ENCODE results near the gene ATP11C. TPM values are rescaled to one million over a fixed set of nuclear protein-coding genes. Genes with fewer than 3 reads are reported as not detected.

Gene ATP11C
- total RNA-seq (2014; rRNA removed; shearing (Covaris generic)) (90.7 and 95.6 TPM in 2 replicates), polyA plus RNA-seq (2016; fragmentation: Nextera tagmentation; extraction: Ambion mirVana) (44.0 and 45.7 TPM in 2 replicates)
- long read RNA-seq, partial matches to known transcripts = 8 of 10 reads
- long read RNA-seq, other reads (novel, unspliced or antisense) = 2 of 10 reads

DNA sequence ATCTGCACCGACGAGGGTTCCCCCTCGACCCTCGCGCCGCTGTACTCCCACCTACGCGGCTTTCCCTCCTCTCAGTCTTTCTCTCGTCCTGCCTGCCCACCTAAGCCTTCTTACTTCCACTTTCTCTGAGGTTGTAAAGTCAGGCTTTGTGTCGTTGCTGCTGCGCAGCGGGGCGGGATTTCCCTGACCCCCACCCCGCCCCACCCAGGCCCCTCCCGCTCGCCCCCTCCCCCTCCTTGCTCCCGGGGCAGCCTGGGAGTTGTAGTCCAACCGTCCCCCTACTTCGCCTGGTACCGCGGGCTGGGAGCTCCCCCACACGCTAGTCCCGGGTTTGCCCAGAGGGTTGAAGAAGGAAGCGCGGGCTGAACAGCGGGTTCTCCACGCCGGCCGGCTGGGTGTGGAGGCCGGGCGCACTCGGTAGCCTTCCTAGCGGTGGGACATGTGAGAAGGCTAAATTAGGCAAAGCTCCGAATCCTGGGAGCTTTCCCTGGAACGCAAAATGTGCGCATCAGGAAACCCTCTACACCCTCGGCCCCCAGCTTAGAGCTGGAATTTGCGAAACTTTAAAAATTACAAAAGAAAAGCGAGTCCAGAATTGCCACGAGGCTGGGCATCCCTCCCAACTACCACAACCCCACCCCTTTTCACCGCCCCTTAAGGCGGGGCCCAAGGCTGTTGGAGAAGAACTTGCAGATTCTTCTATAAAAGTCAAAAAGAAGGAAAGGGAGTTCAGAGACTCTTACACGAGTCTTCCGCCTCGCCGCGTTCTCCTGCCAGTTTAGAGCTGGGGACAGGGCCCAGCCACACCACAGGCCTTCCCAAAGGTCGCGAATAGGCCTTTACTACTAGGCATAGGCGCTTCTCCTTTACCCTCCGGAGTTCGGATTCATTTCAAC is at the start of gene ATP11C:
Gene ATP11C, minus strand, starts transcription at position 153 of the 896 bp plus-strand sequence. CDS start 1,011 bp downstream, outside the sequence.
- H3K4me2 ChIP-seq = peak within 1 kb of the TSS; percentile 86
- H3K36me3 ChIP-seq (ENCODE audit: insufficient read depth) = no peaks in the 10 kb centered on the region
- 0 out of 2 replicates have a peak, but pooled peaks cover 9% of the 10 kb centered on the region for H4K20me1 ChIP-seq (replicated peaks; ENCODE audit: insufficient read depth)
- peak within 1 kb of the TSS; percentile 88; the same call in 1 of the 2 replicates for H3K27ac ChIP-seq (ENCODE audit: low read depth)
- DNase-seq (ENCODE audit: low spot score) (peak; percentile 78), ATAC-seq (peak; percentile 83)
- H3F3A ChIP-seq (replicated peaks; ENCODE audit: low read depth) = no peaks in the 10 kb centered on the region
- H3K27ac Mint-ChIP-seq = peak within 1 kb of the TSS; percentile 83
- H3K9me3 Mint-ChIP-seq = no peaks in the 10 kb centered on the region
- H3K4me3 Mint-ChIP-seq = peak within 1 kb of the TSS; percentile 83
- H3K27me3 ChIP-seq (ENCODE audit: insufficient read depth) = peaks cover 3% of the 10 kb centered on the region; the same call in 1 of the 2 replicates
- H3K79me2 ChIP-seq (replicated peaks; ENCODE audit: insufficient read depth) = peaks cover 33% of the 10 kb centered on the region
- no peaks in the 10 kb centered on the region for H3K36me3 Mint-ChIP-seq (ENCODE audit: low read depth)
- H3K27me3 Mint-ChIP-seq (ENCODE audit: insufficient read depth, low read depth, poor library complexity) = peaks cover 6% of the 10 kb centered on the region
- peaks cover 32% of the 10 kb centered on the region for H3K4me1 Mint-ChIP-seq
- no peaks in the 10 kb centered on the region for H3K9me2 ChIP-seq (ENCODE audit: insufficient read depth)
- H3K4me1 ChIP-seq (ENCODE audit: insufficient read depth) = peaks cover 24% of the 10 kb centered on the region
- TF ChIP-seq POLR2AphosphoS5 (IDR thresholded peaks at IDR 0.05; ENCODE audit: low read depth) (peak; percentile 82), JUNB (IDR thresholded peaks at IDR 0.05; ENCODE audit: unreplicated experiment) (no peak), CTCF (conservative IDR thresholded peaks at IDR 0.05; ENCODE audit: low read depth in 2 of 2) (peak in 1 of 2 experiments; percentile 46; a peak in 2 of 4 replicates), ETS1 (IDR thresholded peaks at IDR 0.05) (peak; percentile 11; the same call in 1 of the 2 replicates)
- H2AFZ ChIP-seq = peak within 1 kb of the TSS; percentile 72
- peak within 1 kb of the TSS; percentile 71 for H3K4me3 ChIP-seq

DNA sequence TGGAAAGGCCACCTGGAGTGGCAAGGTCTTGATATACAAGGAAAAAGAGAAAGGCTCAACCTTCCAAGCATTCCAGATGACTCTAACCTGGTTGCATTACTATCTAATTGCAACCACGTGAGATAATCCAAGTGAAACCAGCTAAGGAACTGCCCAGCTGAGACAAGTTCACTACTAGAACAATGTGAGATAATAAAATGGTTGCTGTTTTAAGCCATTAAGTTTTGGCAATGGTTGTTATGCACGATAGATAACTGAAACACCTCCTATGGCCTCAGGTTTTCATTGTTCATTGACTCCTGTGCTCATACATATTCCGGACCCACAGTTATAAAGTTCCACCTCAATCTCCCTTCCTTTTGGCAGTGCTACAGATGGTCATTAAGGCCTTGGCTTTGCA is 41.6 kb upstream of the ATP11C start:
- H3K27ac Mint-ChIP-seq = no peak overlapping the region
- Histone ChIP-seq H3K27ac (ENCODE audit: low read depth) (no peak overlapping the region), H4K20me1 (replicated peaks; ENCODE audit: insufficient read depth) (no peaks in the 10 kb centered on the region), H3K4me3 (no peak overlapping the region), H3K4me1 (ENCODE audit: insufficient read depth) (0 out of 2 replicates have a peak, but pooled peaks cover 3% of the 10 kb centered on the region), H3K79me2 (replicated peaks; ENCODE audit: insufficient read depth) (no peaks in the 10 kb centered on the region), H3F3A (replicated peaks; ENCODE audit: low read depth) (no peaks in the 10 kb centered on the region), H3K9me2 (ENCODE audit: insufficient read depth) (no peaks in the 10 kb centered on the region), H2AFZ (no peak overlapping the region), H3K27me3 (ENCODE audit: insufficient read depth) (no peaks in the 10 kb centered on the region), H3K36me3 (ENCODE audit: insufficient read depth) (no peaks in the 10 kb centered on the region), H3K4me2 (no peak overlapping the region)
- peaks cover 6% of the 10 kb centered on the region; the same call in 2 of the 3 replicates for H3K4me1 Mint-ChIP-seq
- no peak overlapping the region for H3K4me3 Mint-ChIP-seq
- DNase-seq (ENCODE audit: low spot score) (no peak), ATAC-seq (no peak)
- H3K36me3 Mint-ChIP-seq (ENCODE audit: low read depth) = no peaks in the 10 kb centered on the region
- peaks cover 3% of the 10 kb centered on the region; the same call in 1 of the 3 replicates for H3K9me3 Mint-ChIP-seq
- no peaks in the 10 kb centered on the region for H3K27me3 Mint-ChIP-seq (ENCODE audit: insufficient read depth, low read depth, poor library complexity)
- TF ChIP-seq STAT1 (IDR thresholded peaks at IDR 0.05; ENCODE audit: unreplicated experiment) (no peak), JUNB (IDR thresholded peaks at IDR 0.05; ENCODE audit: unreplicated experiment) (no peak), ZNF462 (CRISPR knock-in tag; IDR thresholded peaks at IDR 0.05) (no peak), NANOG (IDR thresholded peaks at IDR 0.05; ENCODE audit: borderline replicate concordance) (no peak), POLR2AphosphoS5 (IDR thresholded peaks at IDR 0.05; ENCODE audit: low read depth) (no peak), CREB1 (CRISPR knock-in tag; IDR thresholded peaks at IDR 0.05; ENCODE audit: low read depth) (no peak)

All from GM23338 (cell line).